A549 (cell line): ENCODE data around the gene ZNF664. TPM values are rescaled to one million over a fixed set of nuclear protein-coding genes. Genes with fewer than 3 reads are reported as not detected.

Experiments used
- ATAC-seq, 2 experiments: fragments of 200-7000 bp in 1 of 2; fragments of >200 bp in 1 of 2; cut with Nextera tagmentation in 1 of 2; cut with Tn5 transposase in 1 of 2; 3 replicates each; pipeline versions ENCODE4 v1.8.0 to v1.9.1; 2018 to 2020; ENCODE audit warnings: mild to moderate bottlenecking in 1 of 2, moderate library complexity in 1 of 2
- CTCF ChIA-PET: fragments of 300-600 bp; sonication (Branson Sonifier 250); formaldehyde crosslinking; extraction: SDS; loops from one replicate; lab custom pipeline; 2021; ENCODE audit warnings: antibody characterized with exemption, inconsistent platforms; lab: Yijun Ruan, JAX
- POLR2A ChIA-PET: fragments of 350-600 bp; formaldehyde crosslinking; extraction: SDS; loops from one replicate; lab custom pipeline; 2021; ENCODE audit warnings: antibody characterized with exemption, inconsistent platforms; lab: Yijun Ruan, JAX
- DNase-seq, 2 experiments: peaks; one replicate each; pipeline versions ENCODE4 v3.0.0 to v3.0.0-alpha.2; 2011 to 2016; ENCODE audit warnings: low read depth in 1 of 2, low spot score in 1 of 2
- FAIRE-seq: peaks from 2 replicates; lab custom pipeline; 2011; peaks lifted over from hg19 to GRCh38; lab: Jason Lieb, UNC
- H3K27ac ChIP-seq, 2 experiments: fragments of >200 bp; sonication (Bioruptor Twin); formaldehyde crosslinking; 3 replicates each; pipeline ENCODE4 v1.5.1; 2016 to 2017
- H3K4me1 ChIP-seq: fragments of >200 bp; sonication (Bioruptor Twin); formaldehyde crosslinking; 3 replicates; pipeline ENCODE4 v1.6.1; 2016
- H3K4me2 ChIP-seq: fragments of >200 bp; sonication (Bioruptor Twin); formaldehyde crosslinking; 3 replicates; pipeline ENCODE4 v1.6.1; 2016
- H3K4me3 ChIP-seq: fragments of >200 bp; sonication (Bioruptor Twin); formaldehyde crosslinking; 3 replicates; pipeline ENCODE4 v1.5.1; 2016
- H3K9me3 ChIP-seq: fragments of >200 bp; sonication (Bioruptor Twin); formaldehyde crosslinking; 3 replicates; pipeline ENCODE4 v1.6.1; 2016
- CHD4 ChIP-seq: fragments of 200-600 bp; sonication (generic); IDR thresholded peaks from 2 replicates; pipeline ENCODE4 v1.6.1; 2016; ENCODE audit warnings: antibody characterized with exemption, mild to moderate bottlenecking, borderline replicate concordance
- CTCF ChIP-seq: fragments of >200 bp; sonication (Bioruptor Twin); formaldehyde crosslinking; IDR thresholded peaks from 3 replicates; pipeline ENCODE4 v1.5.1; 2016
- E2F6 ChIP-seq: IDR thresholded peaks from 2 replicates; pipeline ENCODE4 v1.6.1; 2012; ENCODE audit warnings: low read depth, borderline replicate concordance
- ELK1 ChIP-seq: fragments of 150-350 bp; IDR thresholded peaks from 2 replicates; pipeline ENCODE4 v1.6.1; 2014; ENCODE audit warnings: low read depth, mild to moderate bottlenecking, low read length
- FOSB ChIP-seq: fragments of 250-450 bp; sonication (Bioruptor Pico); IDR thresholded peaks from 2 replicates; pipeline ENCODE4 v1.5.0; 2020; ENCODE audit warnings: mild to moderate bottlenecking, moderate library complexity
- FOSL2 ChIP-seq, 2 experiments: fragments of 450-650 bp in 1 of 2; fragments of >200 bp in 1 of 2; sonication (Bioruptor Twin) in 1 of 2; formaldehyde crosslinking; IDR thresholded peaks; 2 replicates each; pipeline versions ENCODE4 v1.5.0 to v1.6.1; 2016 to 2020; ENCODE audit warnings: mild to moderate bottlenecking in 1 of 2, moderate library complexity in 1 of 2
- HDAC2 ChIP-seq: fragments of 200-600 bp; sonication (generic); IDR thresholded peaks from 2 replicates; pipeline ENCODE4 v1.6.1; 2016
- HOXB13 ChIP-seq: fragments of 250-450 bp; sonication (Bioruptor Pico); IDR thresholded peaks from 2 replicates; pipeline ENCODE4 v1.5.0; 2020; ENCODE audit warnings: low read depth, mild to moderate bottlenecking, moderate library complexity
- JUN ChIP-seq, 2 experiments: fragments of >200 bp; sonication (Bioruptor Twin); formaldehyde crosslinking; IDR thresholded peaks; 2 replicates in 1 of 2; 3 replicates in 1 of 2; pipeline ENCODE4 v1.6.1; 2016 to 2017
- KDM1A ChIP-seq: fragments of 200-600 bp; sonication (generic); IDR thresholded peaks from 2 replicates; pipeline ENCODE4 v1.6.1; 2016; ENCODE audit warnings: low read depth, mild to moderate bottlenecking
- KDM5A ChIP-seq: fragments of 200-600 bp; sonication (generic); IDR thresholded peaks from 2 replicates; pipeline ENCODE4 v1.6.1; 2016; ENCODE audit warnings: antibody characterized with exemption, mild to moderate bottlenecking
- MAFK ChIP-seq: fragments of 450-650 bp; IDR thresholded peaks from 2 replicates; pipeline ENCODE4 v1.6.1; 2014; ENCODE audit not compliant: partially characterized antibody
- NPAS2 ChIP-seq: fragments of 250-450 bp; sonication (Bioruptor Pico); IDR thresholded peaks from 2 replicates; pipeline ENCODE4 v1.8.0; 2022; ENCODE audit warnings: mild to moderate bottlenecking, moderate library complexity, borderline replicate concordance
- PHF8 ChIP-seq: fragments of 200-600 bp; sonication (generic); IDR thresholded peaks from 2 replicates; pipeline ENCODE4 v1.6.1; 2016; ENCODE audit warnings: low read depth, mild to moderate bottlenecking, antibody characterized with exemption, moderate library complexity, borderline replicate concordance
- RAD21 ChIP-seq, 2 experiments: fragments of >200 bp in 1 of 2; sonication (Bioruptor Twin) in 1 of 2; formaldehyde crosslinking in 1 of 2; IDR thresholded peaks in 1 of 2; conservative IDR thresholded peaks in 1 of 2; 2 replicates in 1 of 2; 3 replicates in 1 of 2; pipeline ENCODE4 v1.6.1; 2012 to 2018; ENCODE audit warnings: inconsistent platforms in 1 of 2
- RCOR1 ChIP-seq: fragments of 150-350 bp; IDR thresholded peaks from 2 replicates; pipeline ENCODE4 v1.6.1; 2014; ENCODE audit warnings: antibody characterized with exemption, low read length, low read depth
- RFX5 ChIP-seq: fragments of 450-650 bp; IDR thresholded peaks from 2 replicates; pipeline ENCODE4 v1.7.1; 2014; ENCODE audit warnings: antibody characterized with exemption, mild to moderate bottlenecking, moderate library complexity
- ZSCAN20 ChIP-seq: fragments of 250-450 bp; sonication (Bioruptor Pico); IDR thresholded peaks from 2 replicates; pipeline ENCODE4 v1.8.0; 2022; ENCODE audit warnings: mild to moderate bottlenecking, moderate library complexity
- WGBS: methylation state at CpG from one replicate; pipeline ENCODE4 v1.1.6; 2017; ENCODE audit errors: missing lambda C conversion rate; 5-methylcytosine and 5-hydroxymethylcytosine counted together
- polyA plus RNA-seq, 4 experiments: library from polyadenylated mRNA; depleted of rRNA in 3 of 4; stranded (reverse); fragments of >200 nt; fragmentation: RNase III in 1 of 4; extraction: RNeasy Plus Mini Kit Qiagen cat#74134 plus additional on column Dnase treatment in 1 of 4; gene quantifications; 2 replicates in 3 of 4; 3 replicates in 1 of 4; pipeline ENCODE4 v1.2.3, GENCODE V29; 2011 to 2017
- TF ChIP-seq, protein P1 (sequence below): fragments of 250-450 bp; sonication (Bioruptor Pico); IDR thresholded peaks from 2 replicates; pipeline ENCODE4 v1.5.0; 2021; ENCODE audit warnings: mild to moderate bottlenecking, moderate library complexity, borderline replicate concordance
- TF ChIP-seq, protein P2 (sequence below): fragments of 450-650 bp; IDR thresholded peaks from 2 replicates; pipeline ENCODE4 v1.6.1; 2014; ENCODE audit warnings: antibody characterized with exemption
- TF ChIP-seq, protein P3 (sequence below): fragments of >200 bp; sonication (Bioruptor Twin); formaldehyde crosslinking; IDR thresholded peaks from 2 replicates; pipeline ENCODE4 v1.6.1; 2016

ZNF664 gene
- polyA plus RNA-seq, 2 of the 4 experiments (the other 2 are of a cell fraction): 88.3 to 112 TPM

- FAIRE-seq (no peak), DNase-seq (no peak), ATAC-seq (no peak)
- ChIA-PET POLR2A (no interaction called here), CTCF (interaction anchor here (1.5 to 2.8 kb wide), 2 partner anchors 24 to 741 kb away, joined by 4 to 9 read pairs; no protein-coding TSS in a partner anchor)
- 79% methylated on average over 12 of the region's 12 CpGs for WGBS
- no peaks in the 10 kb centered on the region for H3K4me1 ChIP-seq
- no peaks in the 10 kb centered on the region for H3K9me3 ChIP-seq
- no peak overlapping the region for H3K4me2 ChIP-seq
- no peak overlapping the region for H3K27ac ChIP-seq
- H3K4me3 ChIP-seq: no peak overlapping the region
- no peak for TF ChIP-seq KDM1A
- TF ChIP-seq, protein P1, sequence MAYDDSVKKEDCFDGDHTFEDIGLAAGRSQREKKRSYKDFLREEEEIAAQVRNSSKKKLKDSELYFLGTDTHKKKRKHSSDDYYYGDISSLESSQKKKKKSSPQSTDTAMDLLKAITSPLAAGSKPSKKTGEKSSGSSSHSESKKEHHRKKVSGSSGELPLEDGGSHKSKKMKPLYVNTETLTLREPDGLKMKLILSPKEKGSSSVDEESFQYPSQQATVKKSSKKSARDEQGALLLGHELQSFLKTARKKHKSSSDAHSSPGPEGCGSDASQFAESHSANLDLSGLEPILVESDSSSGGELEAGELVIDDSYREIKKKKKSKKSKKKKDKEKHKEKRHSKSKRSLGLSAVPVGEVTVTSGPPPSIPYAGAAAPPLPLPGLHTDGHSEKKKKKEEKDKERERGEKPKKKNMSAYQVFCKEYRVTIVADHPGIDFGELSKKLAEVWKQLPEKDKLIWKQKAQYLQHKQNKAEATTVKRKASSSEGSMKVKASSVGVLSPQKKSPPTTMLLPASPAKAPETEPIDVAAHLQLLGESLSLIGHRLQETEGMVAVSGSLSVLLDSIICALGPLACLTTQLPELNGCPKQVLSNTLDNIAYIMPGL (CRISPR knock-in tag): no peak
- TF ChIP-seq, protein P2, sequence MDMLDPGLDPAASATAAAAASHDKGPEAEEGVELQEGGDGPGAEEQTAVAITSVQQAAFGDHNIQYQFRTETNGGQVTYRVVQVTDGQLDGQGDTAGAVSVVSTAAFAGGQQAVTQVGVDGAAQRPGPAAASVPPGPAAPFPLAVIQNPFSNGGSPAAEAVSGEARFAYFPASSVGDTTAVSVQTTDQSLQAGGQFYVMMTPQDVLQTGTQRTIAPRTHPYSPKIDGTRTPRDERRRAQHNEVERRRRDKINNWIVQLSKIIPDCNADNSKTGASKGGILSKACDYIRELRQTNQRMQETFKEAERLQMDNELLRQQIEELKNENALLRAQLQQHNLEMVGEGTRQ: no peak
- no peak for TF ChIP-seq CHD4
- no peak for TF ChIP-seq HDAC2
- TF ChIP-seq RCOR1: no peak
- TF ChIP-seq MAFK: no peak
- no peak for TF ChIP-seq FOSL2 (IDR thresholded peaks at IDR 0.05)
- no peak for TF ChIP-seq FOSL2 (CRISPR knock-in tag; IDR thresholded peaks at IDR 0.05)
- no peak for TF ChIP-seq E2F6
- no peak for TF ChIP-seq RAD21 (conservative IDR thresholded peaks at IDR 0.05 in 1 of 2, IDR thresholded peaks at IDR 0.05 in 1 of 2)
- TF ChIP-seq ELK1: no peak
Measured at GRCh38 chr12:124030008-124030407, 57.0 kb downstream of the ZNF664 start.

- ATAC-seq (no peak), DNase-seq (no peak), FAIRE-seq (no peak)
- ChIA-PET CTCF (interaction anchor here (1.3 to 2.6 kb wide), 5 partner anchors 12 to 230 kb away, joined by 3 to 23 read pairs (median 8); no protein-coding TSS in a partner anchor), POLR2A (no interaction called here)
- Histone ChIP-seq H3K4me3 (no peak overlapping the region), H3K4me1 (no peaks in the 10 kb centered on the region), H3K4me2 (no peak overlapping the region), H3K27ac (no peak overlapping the region), H3K9me3 (no peaks in the 10 kb centered on the region)
- WGBS: 52% methylated on average over 12 of the region's 12 CpGs
- TF ChIP-seq ZSCAN20 (no peak), FOSB (CRISPR knock-in tag) (no peak), PHF8 (no peak), KDM5A (no peak), MAFK (no peak), JUN (IDR thresholded peaks at IDR 0.05) (no peak), RFX5 (no peak), HOXB13 (no peak), CTCF (no peak), NPAS2 (no peak)
- TF ChIP-seq, protein P2: no peak
- TF ChIP-seq, protein P3, sequence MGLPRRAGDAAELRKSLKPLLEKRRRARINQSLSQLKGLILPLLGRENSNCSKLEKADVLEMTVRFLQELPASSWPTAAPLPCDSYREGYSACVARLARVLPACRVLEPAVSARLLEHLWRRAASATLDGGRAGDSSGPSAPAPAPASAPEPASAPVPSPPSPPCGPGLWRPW: no peak
Measured at GRCh38 chr12:124030510-124030909, 57.5 kb downstream of the ZNF664 start.
